Kidney epithelial cell (primary cell): ENCODE measurements around the gene PCYT1A. TPM values are rescaled to one million over a fixed set of nuclear protein-coding genes. Genes with fewer than 3 reads are reported as not detected.
"Not testable (repeated sequence)": the region's sequence is repeated elsewhere in the genome, so short reads cannot be mapped to it uniquely, and the experiment has no call there.

Experiments used
- DNase-seq: peaks from one replicate; pipeline ENCODE4 v3.0.0-alpha.2; 2010; ENCODE audit warnings: low read depth
- H3K27me3 ChIP-seq: 2 replicates; pipeline ENCODE4 v1.6.0; 2011; ENCODE audit warnings: low read length; ENCODE audit not compliant: control insufficient read depth, insufficient read depth
- H3K36me3 ChIP-seq: 2 replicates; pipeline ENCODE4 v1.5.1; 2011; ENCODE audit warnings: low read length; ENCODE audit not compliant: control insufficient read depth, insufficient read depth
- H3K4me3 ChIP-seq: 2 replicates; pipeline ENCODE4 v1.5.1; 2011; ENCODE audit warnings: low read depth, mild to moderate bottlenecking, control low read depth, low read length
- total RNA-seq: library from RNA; depleted of rRNA; stranded (reverse); fragments of >200 nt; gene quantifications from 2 replicates; pipeline ENCODE4 v1.2.3, GENCODE V29; 2015
- TF ChIP-seq, protein P1 (sequence below): IDR thresholded peaks from 2 replicates; pipeline ENCODE4 v1.5.1; 2011; ENCODE audit warnings: mild to moderate bottlenecking, moderate library complexity, low read length, control low read depth, inconsistent platforms; ENCODE audit not compliant: insufficient read depth, poor library complexity, severe bottlenecking

PCYT1A gene
- total RNA-seq, 1 donor from 2014 or later: 62.7 TPM

DNA sequence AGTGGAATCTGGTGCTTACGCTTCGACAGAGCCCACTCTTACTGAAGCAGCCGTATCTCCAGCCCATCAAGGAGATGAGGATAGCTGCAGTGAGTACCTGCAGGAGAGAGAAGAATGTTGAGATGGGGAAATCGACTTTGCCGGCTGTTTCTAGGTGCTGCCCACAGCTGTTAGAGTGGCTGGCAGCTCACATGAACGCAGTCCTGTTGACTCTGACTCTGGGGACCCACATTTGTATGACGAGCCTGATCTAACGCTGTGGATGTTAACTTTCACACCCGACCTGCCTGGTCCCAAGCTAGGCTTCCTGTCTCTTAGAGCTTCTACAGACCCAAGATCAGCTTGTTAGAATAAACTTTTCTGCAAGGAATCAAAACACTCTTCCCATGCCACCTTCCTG lies 39.4 kb upstream of the PCYT1A start:
- Histone ChIP-seq H3K4me3 (no peak overlapping the region), H3K36me3 (no peaks in the 10 kb centered on the region), H3K27me3 (peaks cover 2% of the 10 kb centered on the region)
- TF ChIP-seq, protein P1, sequence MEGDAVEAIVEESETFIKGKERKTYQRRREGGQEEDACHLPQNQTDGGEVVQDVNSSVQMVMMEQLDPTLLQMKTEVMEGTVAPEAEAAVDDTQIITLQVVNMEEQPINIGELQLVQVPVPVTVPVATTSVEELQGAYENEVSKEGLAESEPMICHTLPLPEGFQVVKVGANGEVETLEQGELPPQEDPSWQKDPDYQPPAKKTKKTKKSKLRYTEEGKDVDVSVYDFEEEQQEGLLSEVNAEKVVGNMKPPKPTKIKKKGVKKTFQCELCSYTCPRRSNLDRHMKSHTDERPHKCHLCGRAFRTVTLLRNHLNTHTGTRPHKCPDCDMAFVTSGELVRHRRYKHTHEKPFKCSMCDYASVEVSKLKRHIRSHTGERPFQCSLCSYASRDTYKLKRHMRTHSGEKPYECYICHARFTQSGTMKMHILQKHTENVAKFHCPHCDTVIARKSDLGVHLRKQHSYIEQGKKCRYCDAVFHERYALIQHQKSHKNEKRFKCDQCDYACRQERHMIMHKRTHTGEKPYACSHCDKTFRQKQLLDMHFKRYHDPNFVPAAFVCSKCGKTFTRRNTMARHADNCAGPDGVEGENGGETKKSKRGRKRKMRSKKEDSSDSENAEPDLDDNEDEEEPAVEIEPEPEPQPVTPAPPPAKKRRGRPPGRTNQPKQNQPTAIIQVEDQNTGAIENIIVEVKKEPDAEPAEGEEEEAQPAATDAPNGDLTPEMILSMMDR: no peak
- DNase-seq: no peak

- H3K36me3 ChIP-seq: no peaks in the 10 kb centered on the region
- H3K27me3 ChIP-seq: peaks cover 2% of the 10 kb centered on the region
- no peak for DNase-seq
- TF ChIP-seq, protein P1: no peak
- no peak overlapping the region for H3K4me3 ChIP-seq
Observed at GRCh38 chr3:196323691-196324090, 36.2 kb upstream of the PCYT1A start.

GRCh38 chr3:196323016-196323415 lies 35.5 kb upstream of the PCYT1A start:
- Histone ChIP-seq H3K4me3 (no peak overlapping the region), H3K27me3 (peaks cover 2% of the 10 kb centered on the region), H3K36me3 (no peaks in the 10 kb centered on the region)
- TF ChIP-seq, protein P1: no peak
- no peak for DNase-seq

DNA sequence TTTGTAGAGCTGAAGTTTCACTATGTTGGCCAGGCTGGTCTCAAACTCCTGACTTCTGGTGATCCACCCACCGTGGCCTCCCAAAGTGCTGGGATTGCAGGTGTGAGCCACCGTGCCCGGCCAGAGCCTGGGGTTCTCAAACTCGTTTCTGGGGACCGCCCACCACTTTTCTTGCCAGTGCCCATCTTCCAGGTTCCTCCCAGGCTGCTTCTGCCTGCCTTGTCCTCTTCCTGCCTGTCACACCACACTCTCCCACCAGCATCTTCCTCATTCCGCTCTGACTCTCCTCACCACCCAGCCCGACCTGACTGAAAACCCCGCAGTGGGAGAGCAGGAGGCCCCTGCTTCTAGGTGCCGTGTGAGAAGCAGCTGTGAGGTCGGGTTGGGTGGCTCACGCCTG lies 33.6 kb upstream of the PCYT1A start:
- TF ChIP-seq, protein P1: no peak
- Histone ChIP-seq H3K27me3 (no peaks in the 10 kb centered on the region), H3K36me3 (no peaks in the 10 kb centered on the region), H3K4me3 (no peak overlapping the region)
- no peak for DNase-seq

DNA sequence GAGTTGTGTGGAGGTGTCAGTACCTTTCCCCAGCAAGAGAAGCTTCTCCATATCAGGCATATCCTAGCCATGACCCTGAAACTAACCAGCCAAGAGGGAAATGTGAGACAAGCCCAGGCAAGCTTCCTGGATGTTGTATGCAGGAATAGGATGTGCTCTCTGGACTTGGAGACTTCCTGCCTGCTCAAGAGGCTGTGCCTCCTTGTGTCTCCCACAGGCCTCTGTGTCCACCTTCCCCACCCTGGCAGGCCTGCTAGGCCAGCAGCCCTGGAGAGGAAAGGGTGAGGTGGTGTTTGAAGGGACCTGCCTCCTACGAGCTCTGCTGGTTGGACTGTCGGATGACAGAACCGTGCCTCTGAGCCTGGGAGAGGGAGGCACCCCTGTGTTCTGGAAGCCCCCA lies 32.6 kb upstream of the PCYT1A start:
- no peaks in the 10 kb centered on the region for H3K27me3 ChIP-seq
- H3K4me3 ChIP-seq: no peak overlapping the region
- TF ChIP-seq, protein P1: no peak
- DNase-seq: no peak
- no peaks in the 10 kb centered on the region for H3K36me3 ChIP-seq

- no peaks in the 10 kb centered on the region for H3K36me3 ChIP-seq
- DNase-seq: peak; percentile 57
- TF ChIP-seq, protein P1: no peak
- H3K4me3 ChIP-seq: peak within 1 kb of the TSS; percentile 79
- H3K27me3 ChIP-seq: no peaks in the 10 kb centered on the region
Observed at GRCh38 chr3:196317687-196318467, 30.4 kb upstream of the PCYT1A start, which contains the start of gene DYNLT2B. Gene DYNLT2B, minus strand, starts transcription at chr3:196318240. Its CDS starts 88 bp downstream, at chr3:196318152.

DNA sequence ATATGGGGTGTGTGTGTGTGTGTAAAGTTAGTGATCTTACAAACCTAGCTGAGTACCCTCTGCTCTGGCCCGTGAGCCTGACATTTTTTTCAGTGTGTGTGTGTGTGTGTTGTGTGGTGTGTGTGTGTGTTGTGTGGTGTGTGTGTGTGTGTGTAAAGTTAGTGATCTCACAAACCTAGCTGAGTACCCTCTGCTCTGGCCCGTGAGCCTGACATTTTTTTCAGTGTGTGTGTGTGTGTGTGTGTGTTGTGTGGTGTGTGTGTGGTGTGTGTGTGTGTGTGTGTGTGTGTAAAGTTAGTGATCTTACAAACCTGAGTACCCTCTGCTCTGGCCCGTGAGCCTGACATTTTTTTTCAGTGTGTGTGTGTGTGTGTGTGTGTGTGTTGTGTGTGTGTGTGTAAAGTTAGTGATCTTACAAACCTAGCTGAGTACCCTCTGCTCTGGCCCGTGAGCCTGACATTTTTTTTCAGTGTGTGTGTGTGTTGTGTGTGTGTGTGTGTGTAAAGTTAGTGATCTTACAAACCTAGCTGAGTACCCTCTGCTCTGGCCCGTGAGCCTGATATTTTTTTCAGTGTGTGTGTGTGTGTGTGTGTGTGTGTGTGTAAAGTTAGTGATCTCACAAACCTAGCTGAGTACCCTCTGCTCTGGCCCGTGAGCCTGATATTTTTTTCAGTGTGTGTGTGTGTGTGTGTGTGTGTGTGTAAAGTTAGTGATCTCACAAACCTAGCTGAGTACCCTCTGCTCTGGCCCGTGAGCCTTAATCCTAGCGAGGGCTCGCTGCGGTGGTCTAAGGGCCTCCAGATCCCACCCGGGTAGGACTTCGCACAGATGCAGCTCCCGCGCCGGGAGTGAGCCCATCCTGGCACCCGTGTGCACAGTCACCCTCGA lies 29.5 kb upstream of the PCYT1A start:
- not testable (repeated sequence) for DNase-seq, H3K36me3 ChIP-seq, H3K27me3 ChIP-seq
- peak overlapping the region; percentile 79 for H3K4me3 ChIP-seq
